Mesendoderm (in vitro differentiated cells): ENCODE data around the gene GORASP2.

ENCODE experiments used
- DNase-seq: peaks from one replicate; pipeline ENCODE4 v3.0.0; 2013
- H2AK5ac ChIP-seq: 2 replicates; pipeline ENCODE4 v1.6.1; 2013; ENCODE audit warnings: low read length, inconsistent platforms
- H2BK120ac ChIP-seq: 2 replicates; pipeline ENCODE4 v1.6.1; 2013; ENCODE audit warnings: low read depth, mild to moderate bottlenecking, low read length, moderate library complexity, mixed read lengths
- H2BK15ac ChIP-seq: replicated peaks from 2 replicates; pipeline ENCODE4 v1.6.1; 2013; ENCODE audit warnings: low read depth, mild to moderate bottlenecking, moderate library complexity
- H2BK5ac ChIP-seq: 2 replicates; pipeline ENCODE4 v1.6.1; 2013; ENCODE audit warnings: low read length, inconsistent platforms
- H3K18ac ChIP-seq: 2 replicates; pipeline ENCODE4 v1.6.1; 2013; ENCODE audit warnings: mild to moderate bottlenecking, low read length, mixed read lengths
- H3K23ac ChIP-seq: one replicate; pipeline ENCODE4 v1.6.1; 2013; ENCODE audit warnings: low read length
- H3K27ac ChIP-seq: 2 replicates; pipeline ENCODE4 v1.5.1; 2013; ENCODE audit warnings: low read depth, mild to moderate bottlenecking, inconsistent platforms, low read length, moderate library complexity
- H3K27me3 ChIP-seq: 2 replicates; pipeline ENCODE4 v1.6.1; 2013; ENCODE audit warnings: low read length, control low read depth, mild to moderate bottlenecking, inconsistent platforms; ENCODE audit not compliant: insufficient read depth, poor library complexity
- H3K36me3 ChIP-seq: 2 replicates; pipeline ENCODE4 v1.6.1; 2013; ENCODE audit warnings: low read length, inconsistent platforms; ENCODE audit not compliant: control insufficient read depth, insufficient read depth
- H3K4ac ChIP-seq: one replicate; pipeline ENCODE4 v1.6.1; 2013; ENCODE audit warnings: low read depth, mild to moderate bottlenecking, low read length, moderate library complexity
- H3K4me1 ChIP-seq: 2 replicates; pipeline ENCODE4 v1.6.1; 2013; ENCODE audit warnings: low read depth, low read length, inconsistent platforms; ENCODE audit not compliant: control insufficient read depth
- H3K4me2 ChIP-seq: 2 replicates; pipeline ENCODE4 v1.6.1; 2013; ENCODE audit warnings: low read length
- H3K4me3 ChIP-seq: 2 replicates; pipeline ENCODE4 v1.5.1; 2013; ENCODE audit warnings: mild to moderate bottlenecking, low read length
- H3K56ac ChIP-seq: one replicate; pipeline ENCODE4 v1.6.1; 2013; ENCODE audit warnings: low read length
- H3K79me1 ChIP-seq: 2 replicates; pipeline ENCODE4 v1.6.1; 2013; ENCODE audit warnings: low read length, inconsistent platforms
- H3K79me2 ChIP-seq: 2 replicates; pipeline ENCODE4 v1.6.1; 2013; ENCODE audit warnings: mild to moderate bottlenecking, low read length; ENCODE audit not compliant: control insufficient read depth, insufficient read depth
- H3K9ac ChIP-seq: 2 replicates; pipeline ENCODE4 v1.6.1; 2013; ENCODE audit warnings: low read length, inconsistent platforms
- H4K5ac ChIP-seq: one replicate; pipeline ENCODE4 v1.6.1; 2013; ENCODE audit warnings: low read length
- H4K8ac ChIP-seq: one replicate; pipeline ENCODE4 v1.6.1; 2013; ENCODE audit warnings: low read depth, mild to moderate bottlenecking, control low read depth, low read length, moderate library complexity
- WGBS: extraction: QIAGEN DNeasy Blood & Tissue Kit; methylation state at CpG from one replicate; pipeline ENCODE4 v1.1.7; 2013; ENCODE audit warnings: low lambda C conversion rate, missing lambda C conversion rate; ENCODE audit not compliant: insufficient coverage; ENCODE audit errors: extremely low coverage; 5-methylcytosine and 5-hydroxymethylcytosine counted together

Gene GORASP2

GRCh38 chr2:170967553-170967952 lies 38.5 kb downstream of the GORASP2 start:
- Histone ChIP-seq H3K9ac (no peak overlapping the region), H2BK15ac (no peak overlapping the region), H3K4ac (no peak overlapping the region), H4K8ac (no peak overlapping the region), H3K27me3 (no peaks in the 10 kb centered on the region), H3K56ac (no peak overlapping the region), H3K4me1 (no peaks in the 10 kb centered on the region), H3K36me3 (peaks cover 10% of the 10 kb centered on the region), H3K27ac (no peak overlapping the region), H3K23ac (no peak overlapping the region), H3K18ac (no peak overlapping the region), H2AK5ac (no peak overlapping the region), H2BK5ac (no peak overlapping the region), H4K5ac (no peak overlapping the region), H3K79me2 (no peaks in the 10 kb centered on the region), H3K4me3 (no peak overlapping the region), H2BK120ac (no peak overlapping the region), H3K79me1 (no peaks in the 10 kb centered on the region), H3K4me2 (no peak overlapping the region)
- 100% methylated on average over 1 of the region's 5 CpGs for WGBS
- DNase-seq: no peak

DNA sequence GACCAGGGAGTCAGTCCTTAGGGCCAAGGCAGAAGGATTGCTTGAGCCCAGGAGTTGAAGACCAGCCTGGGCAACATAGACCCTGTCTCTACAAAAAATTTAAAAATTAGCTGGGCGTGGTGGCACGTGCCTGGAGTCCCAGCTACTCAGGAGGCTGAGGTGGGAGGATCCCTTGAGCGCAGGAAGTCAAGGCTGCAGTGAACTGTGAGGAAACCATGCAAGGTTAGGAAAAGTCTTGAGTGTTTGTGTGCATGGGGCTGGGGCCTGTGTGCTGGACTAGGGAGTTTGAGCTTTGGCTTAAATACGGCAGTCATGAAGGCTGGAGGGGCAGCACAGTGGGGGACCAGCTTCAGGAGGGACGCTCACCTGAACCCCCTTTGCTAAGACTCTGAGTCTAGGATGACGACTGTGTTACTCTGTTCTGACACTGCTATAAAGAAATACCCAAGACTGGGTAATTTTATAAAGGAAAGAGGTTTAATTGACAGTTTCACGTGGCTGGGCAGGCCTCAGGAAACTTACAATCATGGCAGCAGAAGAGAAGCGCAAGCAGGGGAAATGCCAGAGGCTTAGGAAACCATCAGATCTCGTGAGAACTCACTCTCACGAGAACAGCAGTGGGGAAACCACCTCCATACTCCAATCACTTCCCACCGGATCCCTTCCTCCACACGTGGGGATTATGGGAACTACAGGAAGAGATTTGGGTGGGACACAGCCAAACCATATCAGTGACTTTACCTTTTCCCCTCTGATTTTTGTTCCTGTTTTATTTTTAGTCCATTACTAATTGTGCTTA lies 39.4 kb downstream of the GORASP2 start:
- H3K18ac ChIP-seq: no peak overlapping the region
- H2BK15ac ChIP-seq: no peak overlapping the region
- H3K79me2 ChIP-seq: no peaks in the 10 kb centered on the region
- no peak overlapping the region for H3K9ac ChIP-seq
- H3K79me1 ChIP-seq: no peaks in the 10 kb centered on the region
- whole genome bisulfite sequencing: no CpG with 5 or more reads among the region's 12 CpGs
- H2BK120ac ChIP-seq: no peak overlapping the region
- H2AK5ac ChIP-seq: no peak overlapping the region
- H3K27me3 ChIP-seq: no peaks in the 10 kb centered on the region
- no peak overlapping the region for H2BK5ac ChIP-seq
- no peak overlapping the region for H3K23ac ChIP-seq
- H3K4me2 ChIP-seq: no peak overlapping the region
- H3K4ac ChIP-seq: no peak overlapping the region
- no peak overlapping the region for H3K4me3 ChIP-seq
- H3K56ac ChIP-seq: no peak overlapping the region
- no peak overlapping the region for H4K8ac ChIP-seq
- DNase-seq: no peak
- no peaks in the 10 kb centered on the region for H3K4me1 ChIP-seq
- no peak overlapping the region for H4K5ac ChIP-seq
- H3K27ac ChIP-seq: no peak overlapping the region
- H3K36me3 ChIP-seq: peaks cover 10% of the 10 kb centered on the region

DNA sequence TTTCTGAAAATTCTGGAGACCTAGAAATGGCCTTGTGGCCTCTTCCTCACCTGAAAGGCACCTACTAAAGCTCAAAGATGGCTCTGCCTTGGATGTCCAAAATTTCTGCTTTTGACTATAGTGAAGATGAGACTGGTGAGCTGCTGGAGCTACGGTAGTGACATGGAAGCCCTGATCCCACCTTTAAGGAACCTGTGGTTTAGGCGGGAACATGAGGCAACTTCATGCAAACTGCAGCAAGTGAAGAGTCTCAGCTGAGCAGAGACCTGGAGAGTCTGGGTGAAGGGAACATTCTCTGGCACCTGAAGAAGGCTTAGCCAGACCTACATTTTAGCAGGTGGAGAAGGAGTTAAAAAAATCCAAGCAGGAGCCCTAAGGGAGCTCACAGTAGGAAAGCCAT lies 40.0 kb downstream of the GORASP2 start:
- no peak for DNase-seq

DNA sequence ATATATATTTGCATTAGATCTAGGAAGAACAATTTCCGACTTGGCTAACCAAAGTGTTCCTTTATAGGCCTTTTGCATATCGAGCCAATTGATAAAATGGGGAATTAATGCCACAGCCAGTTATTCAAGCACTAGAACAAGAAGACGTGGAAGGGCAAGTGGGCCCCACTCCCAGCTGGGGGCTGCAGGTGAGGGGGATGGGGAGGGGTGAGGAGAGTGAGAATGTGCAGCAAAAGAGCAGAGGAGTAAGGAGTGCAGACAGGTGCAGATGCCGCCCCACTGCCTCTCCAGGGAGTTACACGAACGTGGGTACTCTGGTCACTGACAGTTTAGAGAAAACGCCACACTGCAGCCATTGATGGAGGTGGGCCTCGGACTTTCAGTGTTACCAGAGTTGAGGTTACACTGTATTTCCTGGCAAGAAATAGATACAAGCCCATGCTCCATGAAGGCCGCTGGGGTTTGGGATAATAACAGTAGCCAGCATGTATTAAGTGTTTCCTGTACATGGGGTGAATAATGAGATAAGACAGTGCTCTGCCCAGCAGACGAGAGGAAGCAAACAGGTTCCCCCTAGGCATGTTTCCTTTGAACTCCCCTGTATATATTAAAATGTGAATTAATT lies 40.9 kb downstream of the GORASP2 start:
- Histone ChIP-seq H3K18ac (no peak overlapping the region), H3K9ac (no peak overlapping the region), H2BK5ac (no peak overlapping the region), H3K56ac (no peak overlapping the region), H3K4ac (no peak overlapping the region), H3K27ac (no peak overlapping the region), H3K79me1 (no peaks in the 10 kb centered on the region), H4K8ac (no peak overlapping the region), H2BK15ac (no peak overlapping the region), H3K79me2 (no peaks in the 10 kb centered on the region), H3K36me3 (peaks cover 8% of the 10 kb centered on the region), H3K4me3 (no peak overlapping the region), H3K4me1 (no peaks in the 10 kb centered on the region), H3K27me3 (no peaks in the 10 kb centered on the region), H3K23ac (no peak overlapping the region), H2BK120ac (no peak overlapping the region), H2AK5ac (no peak overlapping the region), H3K4me2 (no peak overlapping the region), H4K5ac (no peak overlapping the region)
- WGBS: no CpG with 5 or more reads among the region's 10 CpGs
- no peak for DNase-seq

More for the DNA sequence above, 40.0 kb downstream of the GORASP2 start:
- peaks cover 8% of the 10 kb centered on the region for H3K36me3 ChIP-seq
- no peak overlapping the region for H4K5ac ChIP-seq
- H3K56ac ChIP-seq: no peak overlapping the region
- H3K79me1 ChIP-seq: no peaks in the 10 kb centered on the region
- no peak overlapping the region for H3K9ac ChIP-seq
- no peak overlapping the region for H4K8ac ChIP-seq
- no peak overlapping the region for H3K23ac ChIP-seq
- no CpG with 5 or more reads among the region's 2 CpGs for WGBS
- H3K4me2 ChIP-seq: no peak overlapping the region
- no peaks in the 10 kb centered on the region for H3K27me3 ChIP-seq
- no peak overlapping the region for H3K27ac ChIP-seq
- no peak overlapping the region for H3K4ac ChIP-seq
- no peak overlapping the region for H3K18ac ChIP-seq
- no peak overlapping the region for H2BK120ac ChIP-seq
- no peak overlapping the region for H2BK15ac ChIP-seq
- H2AK5ac ChIP-seq: no peak overlapping the region
- H3K4me3 ChIP-seq: no peak overlapping the region
- no peaks in the 10 kb centered on the region for H3K79me2 ChIP-seq
- H2BK5ac ChIP-seq: no peak overlapping the region
- no peaks in the 10 kb centered on the region for H3K4me1 ChIP-seq

- Histone ChIP-seq H2BK5ac (no peak overlapping the region), H3K36me3 (peaks cover 2% of the 10 kb centered on the region), H3K4me3 (no peak overlapping the region), H4K5ac (no peak overlapping the region), H3K23ac (no peak overlapping the region), H3K4me1 (no peaks in the 10 kb centered on the region), H3K79me1 (no peaks in the 10 kb centered on the region), H3K4ac (no peak overlapping the region), H2AK5ac (no peak overlapping the region), H3K27me3 (no peaks in the 10 kb centered on the region), H3K4me2 (no peak overlapping the region), H3K9ac (no peak overlapping the region), H3K79me2 (no peaks in the 10 kb centered on the region), H4K8ac (no peak overlapping the region), H3K18ac (no peak overlapping the region), H3K56ac (no peak overlapping the region), H2BK15ac (no peak overlapping the region), H3K27ac (no peak overlapping the region), H2BK120ac (no peak overlapping the region)
- DNase-seq: no peak
- no CpG with 5 or more reads among the region's 3 CpGs for WGBS
Observed at GRCh38 chr2:170971071-170971470, 42.0 kb downstream of the GORASP2 start.
